HG03060 (cell line): ENCODE results near the gene ZNF750.

Experiments
- ATAC-seq: cut with Tn5 transposase; IDR thresholded peaks from one replicate; pipeline ENCODE4 v1.9.1; 2021; ENCODE audit warnings: low read depth, moderate number of reproducible peaks; ENCODE audit not compliant: unreplicated experiment

Gene ZNF750

DNA sequence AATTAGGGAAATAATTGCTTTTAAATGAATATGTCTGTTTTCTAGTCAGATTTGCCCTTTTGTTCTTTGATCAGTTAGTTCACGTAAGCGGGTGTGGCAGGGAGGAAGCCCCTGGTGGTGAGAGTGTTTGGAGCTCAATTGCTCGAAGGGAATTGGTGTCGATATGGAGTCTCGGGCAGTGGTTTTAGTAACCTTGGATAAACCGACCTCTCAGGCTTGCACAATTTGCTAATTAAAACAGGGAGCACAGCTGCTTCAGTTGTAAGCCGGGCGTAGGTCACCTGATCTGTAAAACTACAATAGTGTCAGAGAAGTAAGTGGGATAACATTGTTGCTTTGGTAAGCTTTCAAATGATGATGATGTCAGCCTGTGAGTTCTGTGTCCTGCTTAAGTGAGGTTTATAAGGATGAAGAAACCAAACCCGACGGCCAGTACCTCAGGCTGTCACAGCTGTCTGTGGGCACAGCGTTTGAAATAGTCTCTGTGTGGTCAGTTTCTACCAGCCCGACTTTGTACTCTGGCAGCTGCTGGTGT lies 2.9 kb downstream of the ZNF750 start:
- ATAC-seq: no peak

DNA sequence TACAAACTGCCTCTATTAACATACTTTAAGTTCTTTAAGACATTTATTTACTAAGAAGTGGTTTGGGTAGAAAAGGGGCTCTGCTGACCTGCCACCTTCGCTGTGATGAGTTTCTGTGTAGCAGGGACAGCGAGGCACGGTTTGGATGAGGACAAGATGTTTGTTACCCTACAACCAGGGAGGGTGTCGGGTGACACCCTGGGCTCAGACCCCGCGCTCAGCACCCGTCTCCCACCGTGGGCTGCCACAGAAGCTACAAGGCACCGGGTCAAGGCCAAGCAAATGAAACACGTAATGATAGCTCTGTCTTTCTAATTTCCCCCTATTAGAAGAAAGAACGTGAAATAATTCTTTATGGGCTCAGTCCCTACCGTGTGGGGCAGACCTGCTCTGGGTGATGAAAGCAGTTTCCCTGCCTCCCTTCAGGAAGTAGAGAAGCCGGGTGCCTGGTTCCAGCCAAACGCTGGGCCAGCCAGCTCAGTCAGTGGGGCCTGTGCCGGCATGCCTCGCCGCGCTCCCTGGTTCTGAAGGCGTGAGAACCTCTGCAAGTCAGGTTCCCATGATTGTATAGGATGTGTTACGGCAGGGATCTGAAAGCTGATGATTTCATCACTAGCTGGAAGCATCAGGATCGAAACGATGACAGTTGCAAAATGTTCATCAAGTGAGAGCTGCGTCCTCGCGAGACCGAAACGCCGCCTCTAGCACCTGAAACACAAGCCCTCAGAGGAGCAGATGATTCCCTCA lies 3.9 kb downstream of the ZNF750 start:
- ATAC-seq: no peak

DNA sequence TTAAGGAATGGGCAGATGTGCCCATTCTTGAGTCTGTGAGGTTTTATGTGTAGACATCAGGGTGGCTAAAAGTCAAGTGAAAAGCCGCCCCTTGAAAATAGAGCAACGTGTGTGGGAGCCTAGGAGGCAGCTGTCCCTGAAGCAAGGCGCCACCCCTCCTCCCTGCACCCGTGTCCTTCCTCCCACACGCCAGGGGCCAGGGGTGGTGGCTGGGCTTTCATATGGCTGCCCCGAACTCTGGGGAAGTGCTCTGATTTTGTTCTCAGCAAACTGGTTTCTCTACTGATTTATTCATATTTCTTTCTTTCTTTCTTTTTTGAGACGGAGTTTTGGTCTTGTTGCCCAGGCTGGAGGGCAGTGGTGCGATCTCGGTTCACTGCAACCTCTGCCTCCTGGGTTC lies 4.7 kb downstream of the ZNF750 start:
- no peak for ATAC-seq

DNA sequence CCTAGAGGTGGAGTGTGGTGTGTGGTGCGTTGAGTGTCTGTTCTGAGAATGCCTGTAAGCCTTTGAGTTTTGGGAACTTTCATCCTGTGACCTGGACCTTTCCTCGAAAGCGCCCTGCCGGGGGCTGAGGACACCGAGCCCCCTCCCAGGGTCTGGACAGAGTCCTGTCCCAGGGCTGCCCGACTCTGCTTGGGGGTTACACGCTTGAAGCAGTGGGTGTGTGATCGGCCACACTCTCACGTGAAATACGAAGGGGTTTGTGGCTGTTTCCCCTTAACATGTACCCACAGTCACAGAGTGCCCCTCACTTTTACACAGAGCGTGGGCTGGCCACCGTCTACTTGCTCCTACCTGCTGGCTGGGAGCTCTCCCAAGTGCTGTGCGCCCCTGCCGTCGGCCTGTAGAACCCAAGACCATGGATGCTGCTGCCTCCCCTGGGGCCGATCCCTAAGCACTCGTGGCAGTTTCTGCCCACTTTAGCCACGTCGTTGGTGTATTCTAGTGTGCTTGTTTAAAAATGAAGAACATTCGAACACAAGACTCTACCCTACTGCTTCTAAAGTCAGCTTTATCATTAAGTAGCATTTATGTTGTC lies 6.8 kb downstream of the ZNF750 start:
- ATAC-seq: no peak

DNA sequence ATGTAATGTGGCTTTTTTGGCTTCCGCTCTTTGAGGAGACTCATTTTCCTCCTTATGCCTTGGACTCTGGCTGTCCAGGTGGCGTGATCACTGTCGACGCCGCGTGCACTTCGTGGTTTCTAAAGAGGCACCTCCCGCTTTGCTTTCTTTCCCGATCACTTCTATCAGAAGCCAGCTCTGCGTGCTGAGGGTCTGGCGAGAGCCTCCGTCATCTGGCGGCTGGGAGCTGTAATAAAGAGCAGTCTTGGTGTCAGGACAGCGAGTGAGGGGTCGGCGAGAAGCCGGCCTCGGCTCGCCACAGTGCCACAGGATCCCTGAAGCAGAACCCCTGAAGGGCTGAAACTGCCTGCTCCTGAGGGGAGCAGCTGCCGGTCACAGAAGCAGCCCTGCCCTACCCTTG lies 7.4 kb downstream of the ZNF750 start:
- ATAC-seq: no peak

DNA sequence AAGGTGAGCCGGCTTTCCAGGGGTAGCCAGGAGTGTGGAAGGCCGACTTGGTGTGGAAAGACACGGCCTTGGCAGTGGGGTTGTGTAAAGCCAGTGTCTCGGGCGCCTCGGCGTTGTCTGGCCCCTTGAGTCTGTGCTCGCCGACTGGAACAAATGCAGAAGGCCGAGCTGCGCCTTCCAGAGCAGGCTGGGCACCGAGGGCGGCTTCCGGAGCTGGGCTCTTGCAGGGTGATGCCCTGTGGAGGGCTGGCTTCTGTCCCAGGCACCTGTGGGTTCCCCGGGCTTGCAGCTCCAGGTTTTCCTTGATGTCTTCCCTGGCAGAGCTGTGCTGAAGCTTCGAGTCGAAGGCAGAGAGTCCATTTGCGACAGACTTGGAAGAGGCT lies 8.0 kb downstream of the ZNF750 start:
- no peak for ATAC-seq

DNA sequence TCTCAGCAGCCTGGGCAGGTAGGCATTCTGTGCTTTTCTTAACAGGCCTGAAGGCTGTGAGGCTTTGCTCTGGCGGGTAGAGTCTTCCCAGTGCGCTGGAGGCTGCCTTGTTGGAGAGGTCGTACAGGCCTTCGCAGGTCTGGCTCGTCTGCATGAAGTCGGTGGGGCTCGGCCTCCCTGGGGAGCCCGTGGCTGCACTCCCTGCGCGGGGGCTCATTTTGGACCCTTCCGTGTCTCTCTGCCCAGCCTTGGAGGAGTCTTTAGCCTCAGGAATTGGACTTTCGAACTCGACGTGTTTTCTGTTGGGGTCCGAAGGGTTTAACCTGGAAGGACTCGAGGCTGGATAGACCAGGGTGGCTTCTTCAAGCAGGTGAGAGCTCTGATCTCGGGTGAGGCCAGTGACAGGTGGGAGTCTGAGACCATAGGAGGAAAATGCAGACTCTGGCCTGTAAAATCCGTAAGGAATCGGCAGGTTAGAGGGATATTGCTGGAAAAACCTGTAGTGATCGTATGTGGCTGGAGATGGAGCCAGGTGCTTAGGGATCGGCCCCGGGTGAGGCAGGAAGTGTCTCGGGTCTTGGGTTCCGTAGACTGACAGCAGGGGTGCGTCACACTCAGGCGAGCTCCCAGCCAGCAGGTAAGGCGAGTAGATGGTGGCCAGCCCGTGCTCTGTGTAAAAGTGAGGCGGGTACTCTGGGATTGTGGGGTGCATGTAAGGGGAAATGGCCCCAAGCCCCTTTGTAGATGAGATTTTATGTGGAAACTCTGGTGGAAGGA lies 8.6 kb downstream of the ZNF750 start:
- no peak for ATAC-seq

DNA sequence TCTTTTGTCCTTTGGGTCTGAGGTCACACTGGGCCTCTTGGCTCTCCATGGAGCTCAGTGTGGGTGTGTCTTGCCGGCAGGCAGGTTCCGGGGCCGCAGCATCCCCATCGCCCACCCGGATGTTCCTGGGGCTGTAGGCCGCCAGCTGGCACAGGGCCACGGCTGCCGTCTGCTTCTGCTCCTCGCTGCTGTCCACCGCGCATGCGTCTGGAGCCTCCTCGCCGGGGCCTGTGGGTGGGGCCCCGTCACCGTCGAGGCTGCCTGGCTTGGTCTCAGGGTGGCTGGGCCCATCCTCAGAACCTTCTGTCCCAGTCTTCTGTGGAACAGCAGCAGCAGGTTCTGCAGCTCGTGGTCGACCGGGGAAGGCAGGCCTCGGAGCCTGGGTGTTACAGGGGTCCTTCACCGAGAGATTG lies 9.6 kb downstream of the ZNF750 start:
- ATAC-seq: no peak

DNA sequence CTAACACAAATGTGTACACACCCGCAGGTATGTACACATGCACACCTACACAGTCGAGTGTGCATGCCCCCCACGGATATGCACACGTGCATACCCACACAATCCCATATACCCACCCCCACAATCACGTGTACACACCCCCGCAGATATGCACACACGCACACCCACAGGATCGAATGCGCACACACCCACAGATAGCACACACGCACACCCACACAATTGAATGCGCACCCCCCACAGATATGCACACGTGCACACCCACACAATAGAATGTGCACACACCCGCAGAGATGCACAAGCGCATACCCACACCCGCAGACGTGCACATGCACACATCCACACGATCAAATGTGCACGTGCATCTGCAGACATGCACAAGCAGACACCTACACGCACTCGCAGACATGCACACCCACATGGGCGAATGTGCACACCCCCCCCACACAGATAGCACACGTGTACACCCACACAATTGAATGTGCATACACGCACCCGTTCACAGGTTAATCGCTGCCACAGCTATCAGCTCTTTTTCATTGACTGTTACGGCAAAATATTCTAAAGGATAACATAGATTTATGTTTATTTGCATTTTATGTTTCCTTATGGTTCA lies 10.8 kb downstream of the ZNF750 start:
- no peak for ATAC-seq

DNA sequence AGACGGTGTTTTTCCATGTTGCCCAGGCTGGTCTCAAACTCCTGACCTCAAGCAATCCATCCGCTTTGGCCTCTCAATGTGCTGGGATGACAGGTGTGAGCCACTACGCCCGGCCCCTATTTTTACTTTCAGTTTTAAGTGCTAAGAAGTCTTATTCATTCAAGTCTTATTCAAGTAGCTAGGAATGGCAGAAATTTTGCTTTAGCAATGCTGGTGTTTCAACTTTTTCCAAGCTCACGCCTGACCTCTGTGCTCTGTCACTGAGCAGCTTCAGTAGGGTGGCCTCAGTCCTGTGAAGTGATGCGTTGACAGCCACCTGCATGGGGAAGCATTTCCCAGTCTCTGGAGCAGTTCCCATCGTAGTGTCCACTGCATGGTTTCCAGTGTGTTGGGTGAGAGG lies 12.9 kb downstream of the ZNF750 start:
- no peak for ATAC-seq

DNA sequence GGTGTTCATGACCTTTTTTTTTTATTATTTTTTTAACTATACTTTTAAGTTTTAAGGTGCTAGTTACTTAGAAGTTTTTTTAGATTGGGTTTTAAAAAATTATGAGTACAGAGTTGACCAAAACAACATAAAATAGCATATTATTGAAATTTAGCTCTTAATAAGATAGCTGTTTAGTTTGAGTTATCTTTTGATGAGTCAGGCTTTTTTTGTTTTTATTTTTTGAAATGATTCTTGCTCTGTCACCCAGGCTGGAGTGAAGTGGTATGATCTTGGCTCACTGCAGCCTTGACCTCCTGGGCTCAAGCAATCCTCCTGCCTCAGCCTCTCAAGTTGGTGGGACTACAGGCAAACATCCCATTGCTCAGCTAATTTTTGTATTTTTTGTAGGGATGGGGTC lies 13.6 kb downstream of the ZNF750 start:
- no peak for ATAC-seq

DNA sequence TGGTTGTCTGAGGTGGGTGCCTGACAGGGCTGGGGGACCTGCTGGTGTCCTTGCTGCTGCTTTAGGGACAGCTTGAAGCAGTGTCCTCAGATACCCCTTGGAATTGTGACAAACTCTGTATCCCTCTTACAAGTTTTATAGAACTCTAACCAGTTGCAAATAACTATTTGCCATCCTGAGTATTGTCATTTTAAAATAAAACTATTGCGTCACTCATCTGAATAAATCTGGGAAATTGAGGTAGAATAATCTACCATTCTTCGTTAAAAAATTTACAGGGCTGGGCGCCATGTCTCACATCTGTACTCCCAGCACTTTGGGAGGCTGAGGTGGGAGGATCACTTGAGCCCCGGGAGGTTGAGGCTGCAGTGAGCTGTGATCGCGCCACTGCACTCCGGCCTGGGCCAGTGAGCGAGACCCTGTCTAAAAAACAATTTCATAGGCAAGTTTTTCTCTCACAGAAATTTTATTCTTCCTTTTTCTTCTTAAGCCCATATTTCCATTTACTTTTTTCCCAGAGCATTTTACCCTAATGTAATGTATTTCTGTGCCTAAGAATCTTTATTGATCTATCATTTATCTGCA lies 14.2 kb downstream of the ZNF750 start:
- ATAC-seq: no peak

DNA sequence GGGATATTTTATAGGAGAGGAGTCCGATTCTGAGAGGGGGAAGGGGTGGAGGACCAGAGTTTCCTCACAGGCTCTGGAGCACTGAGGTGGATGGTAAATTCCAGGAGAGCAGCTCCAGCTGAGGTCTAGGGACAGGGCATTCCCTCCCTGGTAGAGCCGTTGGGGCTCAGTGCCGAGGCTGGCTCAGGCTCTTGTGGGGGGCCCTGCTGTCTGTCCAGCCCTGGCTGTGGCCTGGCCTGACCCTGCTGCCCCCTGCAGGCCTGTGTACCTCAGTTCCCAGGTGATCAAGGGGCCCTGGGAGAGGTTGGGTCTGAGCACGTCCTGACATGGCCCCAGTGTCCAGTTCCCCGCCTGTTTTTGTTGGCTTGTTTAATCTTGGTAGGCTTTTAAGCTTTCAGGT lies 16.8 kb downstream of the ZNF750 start:
- no peak for ATAC-seq

DNA sequence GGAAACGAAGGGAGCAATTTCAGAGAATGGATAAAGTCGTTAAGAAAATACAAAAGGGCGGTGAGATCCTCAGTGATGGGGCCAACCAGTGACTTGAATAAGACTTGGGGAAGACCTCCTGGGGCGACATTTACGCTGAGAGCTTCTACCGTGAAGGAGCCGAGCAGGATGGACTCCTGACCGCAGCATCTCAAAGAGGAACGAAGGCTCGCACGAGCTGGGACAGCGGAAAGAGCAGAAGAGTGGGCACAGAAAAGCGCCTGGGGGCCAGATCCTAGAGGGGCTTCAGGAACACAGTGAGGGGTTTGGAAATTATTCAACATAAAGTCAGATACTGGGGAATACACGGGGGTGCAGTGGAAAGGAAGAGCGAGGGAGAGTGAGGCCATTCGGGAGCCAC lies 17.5 kb downstream of the ZNF750 start:
- ATAC-seq: no peak

DNA sequence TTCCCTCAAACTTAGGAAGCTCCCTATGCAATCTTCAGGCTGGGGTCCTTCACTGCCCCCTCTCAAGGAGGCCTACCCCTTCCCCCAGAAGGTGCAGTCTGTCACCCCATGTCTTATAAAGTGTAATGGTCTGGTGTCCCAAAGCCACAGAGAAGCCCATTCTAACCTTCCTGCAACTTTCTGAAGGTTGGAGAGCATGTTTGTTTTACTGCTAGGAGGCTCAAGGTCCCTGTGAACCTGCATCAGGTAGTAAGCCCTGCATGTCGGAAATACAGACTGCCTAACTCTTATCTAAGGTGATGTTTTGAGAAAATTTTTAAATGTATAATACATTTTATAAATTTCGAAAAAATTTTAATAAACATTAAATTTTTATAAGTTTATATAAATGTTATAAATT lies 18.3 kb downstream of the ZNF750 start:
- no peak for ATAC-seq

DNA sequence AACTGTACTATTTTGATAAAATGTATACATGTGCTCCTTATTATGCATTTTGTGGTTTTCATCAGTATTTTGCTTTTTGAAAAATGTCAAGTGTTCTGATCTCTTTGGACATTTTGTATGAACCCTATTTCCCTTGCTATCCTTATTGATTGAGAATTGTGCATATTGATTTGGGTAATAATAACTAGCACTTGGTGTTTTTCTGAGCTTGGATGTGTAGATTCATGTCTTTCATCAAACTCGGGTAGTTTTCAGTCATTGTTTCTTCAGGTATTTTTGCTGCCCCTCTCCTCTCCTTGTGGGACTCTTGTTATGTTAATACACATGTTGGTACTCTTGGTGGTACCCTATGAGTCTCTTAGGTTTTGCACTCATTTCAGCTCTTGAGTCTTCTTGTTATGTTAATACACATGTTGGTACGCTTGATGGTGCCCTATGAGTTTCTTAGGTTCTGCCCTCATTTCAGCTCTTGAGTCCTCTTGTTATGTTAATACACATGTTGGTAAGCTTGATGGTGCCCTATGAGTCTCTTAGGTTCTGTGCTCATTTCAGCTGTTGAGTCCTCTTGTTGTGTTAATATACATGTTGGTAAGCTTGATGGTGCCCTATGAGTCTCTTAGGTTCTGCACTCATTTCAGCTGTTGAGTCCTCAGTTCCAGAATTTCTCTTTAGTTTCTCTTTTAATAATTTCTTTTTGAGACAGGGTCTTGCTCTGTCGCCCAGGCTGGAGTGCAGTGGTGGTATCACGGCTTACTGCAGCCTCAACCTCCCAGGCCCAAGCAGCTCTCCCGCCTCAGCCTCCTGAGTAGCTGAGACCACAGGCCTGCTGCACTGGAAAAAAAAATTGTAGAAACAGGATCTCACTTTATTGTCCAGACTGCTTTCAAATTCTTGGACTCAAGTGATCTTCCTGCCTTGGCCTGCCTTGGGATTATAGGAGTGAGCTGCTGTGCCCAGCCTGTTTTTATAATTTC lies 19.3 kb downstream of the ZNF750 start:
- ATAC-seq: no peak

DNA sequence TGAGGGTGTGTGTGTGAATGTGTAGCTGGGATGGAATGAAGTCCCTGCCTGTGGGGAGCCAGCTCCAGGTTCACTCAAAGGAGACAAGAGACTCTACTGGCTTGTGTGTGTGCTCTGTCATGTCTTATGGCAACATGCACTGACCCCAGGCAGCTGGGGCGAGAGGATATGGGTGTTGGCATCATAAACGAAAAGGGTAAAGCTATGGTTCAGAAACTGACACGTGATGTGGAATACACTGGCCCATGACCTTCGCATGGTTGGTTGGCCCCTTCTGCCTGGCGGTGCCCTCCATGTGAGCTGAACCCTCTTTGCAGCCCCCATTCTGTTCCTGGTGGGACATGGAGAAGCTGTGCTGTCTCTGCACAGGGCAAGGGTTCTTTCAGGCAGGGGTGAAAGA lies 21.9 kb downstream of the ZNF750 start:
- no peak for ATAC-seq

DNA sequence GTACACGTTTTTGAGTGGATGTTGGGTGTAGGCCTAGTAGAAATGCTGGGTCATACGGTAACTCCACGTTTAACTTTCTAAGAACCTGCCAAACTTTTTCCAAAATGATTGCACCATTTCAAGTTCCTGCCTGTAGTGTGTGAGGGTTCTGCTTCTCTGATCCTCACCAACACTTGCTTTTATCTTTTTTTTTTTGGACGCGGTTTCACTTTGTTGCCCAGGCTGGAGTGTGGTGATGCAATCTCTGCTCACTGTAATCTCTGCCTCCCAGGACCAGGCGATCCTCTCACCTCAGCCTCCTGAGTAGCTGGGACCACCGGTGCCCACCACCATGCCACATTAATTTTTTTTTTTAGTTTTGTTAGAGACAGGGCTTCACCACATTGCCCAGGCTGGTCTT lies 23.5 kb downstream of the ZNF750 start:
- no peak for ATAC-seq

DNA sequence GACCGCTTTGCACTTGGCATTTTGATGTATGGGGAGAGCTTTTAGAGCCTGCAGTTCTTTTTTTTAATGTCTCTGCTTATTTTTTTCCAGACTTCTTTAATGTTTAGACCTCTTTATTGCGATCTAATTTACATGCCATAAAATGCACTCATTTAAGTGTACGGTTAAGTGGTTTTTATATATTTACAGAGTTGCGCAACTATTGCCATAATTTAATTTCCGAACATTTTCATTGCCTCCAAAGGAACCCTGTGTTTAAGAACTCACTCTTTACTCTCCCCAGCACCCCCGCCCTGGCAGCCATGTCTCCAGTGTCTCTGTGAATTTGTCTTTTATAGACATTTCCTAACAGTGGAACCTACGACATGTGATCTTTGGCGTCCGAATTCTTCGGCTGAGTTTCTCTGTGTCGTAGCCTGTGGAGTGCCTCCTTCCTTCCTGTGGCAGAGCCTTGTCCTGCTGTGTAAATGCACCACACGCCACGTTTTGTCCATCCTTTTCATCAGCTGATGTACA lies 24.0 kb downstream of the ZNF750 start:
- ATAC-seq: no peak
